Psoas muscle (tissue), 8 donors: ENCODE data around the gene ICAM2. TPM values are rescaled to one million over a fixed set of nuclear protein-coding genes. Genes with fewer than 3 reads are reported as not detected.
A peak's percentile ranks its signal among the peaks of the same experiment; 100 is the strongest.

Source experiments
- ATAC-seq, 4 donors: fragments of 200-7000 bp; cut with Tn5 transposase; one replicate each; pipeline ENCODE4 v1.9.1; 2020; ENCODE audit warnings: moderate library complexity in 3 of 4, mild to moderate bottlenecking in 2 of 4
- DNase-seq, 2 donors: peaks; one replicate each; pipeline ENCODE4 v3.0.0-alpha.2; 2020
- H3K27ac ChIP-seq: fragments of 200-600 bp; one replicate; pipeline ENCODE4 v1.8.0; 2022
- H3K27me3 ChIP-seq, 3 donors: fragments of 200-600 bp in 1 of 3; one replicate each; pipeline versions ENCODE4 v1.6.1 to v1.8.0; 2013 to 2022; ENCODE audit warnings: low read length in 2 of 3, mild to moderate bottlenecking in 2 of 3, moderate library complexity in 1 of 3; ENCODE audit not compliant: insufficient read depth in 3 of 3
- H3K36me3 ChIP-seq, 2 donors: fragments of 200-600 bp in 1 of 2; one replicate each; pipeline versions ENCODE4 v1.6.1 to v1.8.0; 2013 to 2022; ENCODE audit warnings: low read depth in 1 of 2, mild to moderate bottlenecking in 1 of 2, moderate library complexity in 1 of 2; ENCODE audit not compliant: insufficient read depth in 1 of 2
- H3K4me1 ChIP-seq: fragments of 200-600 bp; one replicate; pipeline ENCODE4 v1.8.0; 2022
- H3K4me3 ChIP-seq: fragments of 200-600 bp; one replicate; pipeline ENCODE4 v1.8.0; 2022; ENCODE audit warnings: mild to moderate bottlenecking
- H3K9me3 ChIP-seq: fragments of 200-600 bp; one replicate; pipeline ENCODE4 v1.8.0; 2022
- CTCF ChIP-seq: fragments of 200-600 bp; IDR thresholded peaks from one replicate; pipeline ENCODE4 v1.8.0; 2022; ENCODE audit warnings: antibody characterized with exemption
- WGBS, 3 donors: extraction: QIAGEN DNeasy Blood & Tissue Kit; methylation state at CpG; one replicate each; pipeline versions ENCODE4 v1.1.6 to v1.1.7; 2013; 5-methylcytosine and 5-hydroxymethylcytosine counted together
- intact Hi-C, 2 donors: fragments of 100-400 bp; cut with DNase I; formaldehyde crosslinking; loops; one replicate each; pipeline versions ENCODE4 v1.11.0 to v1.14.2; 2022
- long read RNA-seq, 2 donors: library from polyadenylated mRNA; unstranded; transcript quantifications; one replicate each; pipeline ENCODE4 v2.0.0, GENCODE V29; 2021
- polyA plus RNA-seq, 3 donors: library from polyadenylated mRNA; stranded (reverse); fragments of 200-250 nt; gene quantifications; one replicate each; pipeline ENCODE4 v1.2.3, GENCODE V29; 2013
- total RNA-seq, 4 donors: library from RNA; stranded (reverse); fragmentation: NEBNext Ultra II Directional in 2 of 4; extraction: Animal tissue kit (Norgen Biotek cat#: 25700) in 2 of 4; gene quantifications; one replicate each; pipeline versions ENCODE4 v1.2.1 to v1.2.4, GENCODE V29; 2021 to 2023
- donor health status: healthy with polysubstance abuse.
- donor health status: DM: no; HTN: no; CAD: no; lungs with moderate emphysema.
- donor health status: Bipolar disorder and iron deficiency.
- donor health status: healthy.
- donor health status: DM: yes; HTN: yes; CAD: no.
- donor health status: DM: no; HTN: no; CAD: no.
- donor health status: DM: no; HTN: no; CAD: no.
- donor health status: DM: yes; HTN: yes; CAD: no.

The ICAM2 gene
- 10 to 100 TPM; 22.5 to 34.8 (median 26.8) TPM for total RNA-seq
- polyA plus RNA-seq, result 10 to 100 TPM; 20.4 to 50.0 (median 34.0) TPM
- long read RNA-seq, donor 1, transcript ICAM2-208 (5 exons, 1,103 nt), result minor isoform, 7 of 15 reads
- long read RNA-seq, donor 1, transcript ICAM2-203 (4 exons, 1,221 nt), result major isoform, 8 of 15 reads
- long read RNA-seq, donor 1, partial matches to known transcripts, result 0 of 15 reads
- long read RNA-seq, donor 1, other reads (novel, unspliced or antisense), result 0 of 15 reads
- long read RNA-seq, donor 2, transcript ICAM2-203 (4 exons, 1,221 nt), result major isoform, 10 of 25 reads
- long read RNA-seq, donor 2, transcript ICAM2-208 (5 exons, 1,103 nt), result minor isoform, 9 of 25 reads
- long read RNA-seq, donor 2, partial matches to known transcripts, result 2 of 25 reads
- long read RNA-seq, donor 2, other reads (novel, unspliced or antisense), result 3 of 25 reads

- TF ChIP-seq CTCF, result no peak
- Histone ChIP-seq H3K4me3 (peak within 1 kb of the TSS; percentile 68), H3K27me3 (no peaks in the 10 kb centered on the region), H3K4me1 (peaks cover 9% of the 10 kb centered on the region), H3K27ac (peak within 1 kb of the TSS; percentile 72), H3K9me3 (no peaks in the 10 kb centered on the region), H3K36me3 (no peaks in the 10 kb centered on the region)
- intact Hi-C loops, result no loop called here
- peak; percentile 53 to 78 for DNase-seq
- ATAC-seq, result peak; percentile 60 to 72 (median 70)
- 26 to 37% (median 29%) methylated on average over 22 to 23 of the region's 23 CpGs for WGBS, 3 donors
Measured at GRCh38 chr17:64020056-64020766, at the start of gene ICAM2. ICAM2 (minus strand) TSS chr17:64020633; CDS start chr17:64006691, 13,942 bp downstream.

- DNase-seq (no peak), ATAC-seq (no peak)
- Histone ChIP-seq H3K27me3 (no peaks in the 10 kb centered on the region), H3K9me3 (peaks cover 7% of the 10 kb centered on the region), H3K27ac (no peak overlapping the region), H3K4me3 (no peak overlapping the region), H3K36me3 (peaks cover 7 to 77% of the 10 kb centered on the region in 2 donors), H3K4me1 (no peaks in the 10 kb centered on the region)
- 96 to 99% (median 98%) methylated on average over 3 of the region's 3 CpGs for WGBS, 3 donors
- no peak for TF ChIP-seq CTCF
- intact Hi-C loops, result no loop called here
Measured at GRCh38 chr17:64070213-64070612, 49.8 kb upstream of the ICAM2 start.

- DNase-seq (no peak), ATAC-seq (no peak)
- peaks cover 7 to 80% of the 10 kb centered on the region in 2 donors for H3K36me3 ChIP-seq
- intact Hi-C loops, result loop anchor here in 1 of 2 donors (10.0 kb wide), 1 partner anchor 66 kb away; the partner anchor contains the start of gene ERN1
- TF ChIP-seq CTCF, result no peak
- H3K4me3 ChIP-seq, result no peak overlapping the region
- H3K9me3 ChIP-seq, result peaks cover 7% of the 10 kb centered on the region
- H3K27me3 ChIP-seq, result no peaks in the 10 kb centered on the region
- H3K4me1 ChIP-seq, result no peaks in the 10 kb centered on the region
- H3K27ac ChIP-seq, result no peak overlapping the region
- WGBS, 3 donors, result 100% methylated on average over 1 of the region's 1 CpG
Measured at GRCh38 chr17:64069143-64069542, 48.7 kb upstream of the ICAM2 start.

GRCh38 chr17:64067657-64068056, 47.2 kb upstream of the ICAM2 start:
- H3K4me3 ChIP-seq, result no peak overlapping the region
- H3K36me3 ChIP-seq, result peaks cover 7 to 79% of the 10 kb centered on the region in 2 donors
- no peaks in the 10 kb centered on the region for H3K4me1 ChIP-seq
- intact Hi-C loops, result loop anchor here in 1 of 2 donors (10.0 kb wide), 1 partner anchor 67 kb away; the partner anchor contains the start of gene ERN1
- H3K27ac ChIP-seq, result no peak overlapping the region
- no peak for TF ChIP-seq CTCF
- H3K27me3 ChIP-seq, result no peaks in the 10 kb centered on the region
- DNase-seq, result no peak
- no peak for ATAC-seq
- 86 to 90% (median 89%) methylated on average over 3 of the region's 3 CpGs for WGBS, 3 donors
- H3K9me3 ChIP-seq, result peaks cover 7% of the 10 kb centered on the region
